Osteoblast (primary cell): ENCODE results near the gene AZGP1. TPM values are rescaled to one million over a fixed set of nuclear protein-coding genes. Genes with fewer than 3 reads are reported as not detected.
A peak's percentile ranks its signal among the peaks of the same experiment; 100 is the strongest.
"Not testable (repeated sequence)": the region's sequence is repeated elsewhere in the genome, so short reads cannot be mapped to it uniquely, and the experiment has no call there.

Source experiments
- DNase-seq: peaks from one replicate; pipeline ENCODE4 v3.0.0; 2011; ENCODE audit warnings: low spot score, mixed read lengths; ENCODE audit not compliant: insufficient read length; ENCODE audit errors: missing footprints
- H2AFZ ChIP-seq: 2 replicates; pipeline ENCODE4 v1.6.0; 2011; ENCODE audit warnings: mild to moderate bottlenecking, low read length
- H3K27ac ChIP-seq: 2 replicates; pipeline ENCODE4 v1.5.1; 2011; ENCODE audit warnings: mild to moderate bottlenecking, low read depth, low read length, moderate library complexity
- H3K27me3 ChIP-seq: 2 replicates; pipeline ENCODE4 v1.6.0; 2012; ENCODE audit warnings: mild to moderate bottlenecking, control low read depth, inconsistent platforms, low read length, moderate library complexity; ENCODE audit not compliant: insufficient read depth
- H3K36me3 ChIP-seq: 2 replicates; pipeline ENCODE4 v1.5.1; 2011; ENCODE audit warnings: mild to moderate bottlenecking, low read length, control low read depth, moderate library complexity; ENCODE audit not compliant: insufficient read depth
- H3K4me1 ChIP-seq: 2 replicates; pipeline ENCODE4 v1.5.1; 2011; ENCODE audit warnings: mild to moderate bottlenecking, low read length, control low read depth, moderate library complexity; ENCODE audit not compliant: insufficient read depth
- H3K4me2 ChIP-seq: 2 replicates; pipeline ENCODE4 v1.6.0; 2011; ENCODE audit warnings: mild to moderate bottlenecking, low read length; ENCODE audit not compliant: insufficient read depth
- H3K4me3 ChIP-seq: fragments of 200-600 bp; sonication (generic); 3 replicates; pipeline ENCODE4 v1.5.1; 2012; ENCODE audit warnings: mild to moderate bottlenecking, low read length, inconsistent platforms; ENCODE audit not compliant: insufficient read depth
- H3K79me2 ChIP-seq: 2 replicates; pipeline ENCODE4 v1.6.0; 2012; ENCODE audit warnings: mild to moderate bottlenecking, low read length, control low read depth, inconsistent platforms; ENCODE audit not compliant: insufficient read depth
- H3K9me3 ChIP-seq: 2 replicates; pipeline ENCODE4 v1.5.1; 2011; ENCODE audit warnings: low read depth, low read length, control low read depth
- H4K20me1 ChIP-seq: 2 replicates; pipeline ENCODE4 v1.6.0; 2012; ENCODE audit warnings: mild to moderate bottlenecking, low read length, control low read depth; ENCODE audit not compliant: insufficient read depth
- CTCF ChIP-seq: IDR thresholded peaks from 2 replicates; pipeline ENCODE4 v1.5.1; 2011; ENCODE audit warnings: mild to moderate bottlenecking, low read depth, low read length, moderate library complexity; ENCODE audit errors: extremely low read depth
- total RNA-seq: library from RNA; depleted of rRNA; stranded (reverse); fragments of >200 nt; gene quantifications from 2 replicates; pipeline ENCODE4 v1.2.3, GENCODE V29; 2012

The AZGP1 gene
- total RNA-seq, 1 donor, result not detected

- not testable (repeated sequence) for H3K4me1 ChIP-seq, DNase-seq, H3K4me3 ChIP-seq, H3K27me3 ChIP-seq, H2AFZ ChIP-seq, H3K79me2 ChIP-seq, H3K9me3 ChIP-seq, H3K36me3 ChIP-seq, H3K4me2 ChIP-seq, H4K20me1 ChIP-seq, H3K27ac ChIP-seq
- peak; percentile 51 for TF ChIP-seq CTCF
Observed at GRCh38 chr7:99979814-99980225, 4.0 kb upstream of the AZGP1 start.

GRCh38 chr7:99976626-99977025 is 795 bp upstream of the AZGP1 start:
- Histone ChIP-seq H3K36me3 (no peaks in the 10 kb centered on the region), H3K79me2 (no peaks in the 10 kb centered on the region), H3K27ac (no peak overlapping the region), H3K4me2 (no peak overlapping the region), H2AFZ (no peak overlapping the region), H3K4me1 (no peaks in the 10 kb centered on the region), H3K27me3 (peaks cover 3% of the 10 kb centered on the region), H4K20me1 (no peaks in the 10 kb centered on the region), H3K4me3 (no peak overlapping the region), H3K9me3 (no peaks in the 10 kb centered on the region)
- no peak for TF ChIP-seq CTCF
- peak; percentile 57 for DNase-seq

DNA sequence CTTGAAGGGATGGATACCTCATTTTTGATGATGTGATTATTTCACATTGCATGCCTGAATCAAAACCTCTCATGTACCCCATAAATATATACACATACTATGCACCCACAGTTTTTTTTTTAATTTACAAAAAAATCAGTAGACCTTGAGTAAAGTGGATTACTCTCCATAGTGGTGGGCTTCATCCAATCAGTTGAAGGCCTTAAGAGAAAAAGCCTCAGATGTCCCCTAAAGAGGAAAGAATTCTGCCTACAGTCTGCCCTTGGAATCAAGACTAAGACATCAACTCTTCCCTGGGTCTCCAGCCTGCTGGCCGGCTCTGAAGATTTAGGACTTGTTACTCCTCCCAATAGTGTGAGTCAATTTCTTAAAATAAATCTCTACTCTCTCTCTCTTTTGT is 1.1 kb downstream of the AZGP1 start:
- Histone ChIP-seq H3K4me2 (no peak overlapping the region), H3K4me1 (no peaks in the 10 kb centered on the region), H3K36me3 (no peaks in the 10 kb centered on the region), H3K27me3 (peaks cover 3% of the 10 kb centered on the region), H3K79me2 (no peaks in the 10 kb centered on the region), H4K20me1 (no peaks in the 10 kb centered on the region), H2AFZ (no peak overlapping the region), H3K9me3 (no peaks in the 10 kb centered on the region), H3K27ac (no peak overlapping the region), H3K4me3 (no peak overlapping the region)
- no peak for TF ChIP-seq CTCF
- DNase-seq, result no peak

GRCh38 chr7:99973817-99974216 is 2.0 kb downstream of the AZGP1 start:
- not testable (repeated sequence) for H3K4me2 ChIP-seq, H2AFZ ChIP-seq, H3K27me3 ChIP-seq, H3K9me3 ChIP-seq, H3K27ac ChIP-seq, H3K4me3 ChIP-seq, H3K79me2 ChIP-seq, H3K36me3 ChIP-seq, DNase-seq, H3K4me1 ChIP-seq, H4K20me1 ChIP-seq

DNA sequence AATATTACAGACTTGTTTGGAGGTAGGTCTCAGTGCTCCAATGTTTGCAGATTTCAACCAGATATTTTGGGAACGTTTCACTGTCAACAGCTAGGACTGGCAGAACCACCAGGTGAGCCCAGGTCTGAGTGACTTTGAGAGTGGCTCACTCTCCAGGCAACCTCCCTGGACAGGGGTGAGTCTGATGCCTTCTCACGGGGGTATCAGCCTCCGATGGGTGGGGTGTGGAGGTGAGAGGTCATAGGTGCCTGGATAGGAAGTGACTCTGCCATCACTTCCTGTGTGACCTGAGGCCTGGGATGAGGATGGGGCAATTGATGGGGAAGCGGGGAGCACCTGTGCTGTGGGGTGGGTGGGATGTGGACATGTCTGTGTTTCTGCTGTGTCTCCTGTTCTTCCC is 4.6 kb downstream of the AZGP1 start:
- Histone ChIP-seq H3K4me2 (no peak overlapping the region), H3K27me3 (peaks cover 7% of the 10 kb centered on the region), H3K9me3 (no peaks in the 10 kb centered on the region), H3K79me2 (no peaks in the 10 kb centered on the region), H2AFZ (no peak overlapping the region), H3K36me3 (no peaks in the 10 kb centered on the region), H4K20me1 (no peaks in the 10 kb centered on the region), H3K4me1 (no peaks in the 10 kb centered on the region), H3K27ac (no peak overlapping the region), H3K4me3 (no peak overlapping the region)
- DNase-seq, result no peak
- TF ChIP-seq CTCF, result no peak

GRCh38 chr7:99969813-99970212 is 6.0 kb downstream of the AZGP1 start:
- DNase-seq, H3K36me3 ChIP-seq, H3K27ac ChIP-seq, H3K9me3 ChIP-seq, H3K4me3 ChIP-seq, H2AFZ ChIP-seq, H3K4me1 ChIP-seq, H3K79me2 ChIP-seq, H3K4me2 ChIP-seq, H4K20me1 ChIP-seq: not testable (repeated sequence)
- peaks cover 11% of the 10 kb centered on the region for H3K27me3 ChIP-seq
